OCI-M2 (cell line): ENCODE results near the gene TP63.

Experiments
- DNase-seq: peaks from one replicate; lab custom pipeline; 2025; ENCODE audit not compliant: unreplicated experiment; lab: John Stamatoyannopoulos, UW

TP63 gene

DNA sequence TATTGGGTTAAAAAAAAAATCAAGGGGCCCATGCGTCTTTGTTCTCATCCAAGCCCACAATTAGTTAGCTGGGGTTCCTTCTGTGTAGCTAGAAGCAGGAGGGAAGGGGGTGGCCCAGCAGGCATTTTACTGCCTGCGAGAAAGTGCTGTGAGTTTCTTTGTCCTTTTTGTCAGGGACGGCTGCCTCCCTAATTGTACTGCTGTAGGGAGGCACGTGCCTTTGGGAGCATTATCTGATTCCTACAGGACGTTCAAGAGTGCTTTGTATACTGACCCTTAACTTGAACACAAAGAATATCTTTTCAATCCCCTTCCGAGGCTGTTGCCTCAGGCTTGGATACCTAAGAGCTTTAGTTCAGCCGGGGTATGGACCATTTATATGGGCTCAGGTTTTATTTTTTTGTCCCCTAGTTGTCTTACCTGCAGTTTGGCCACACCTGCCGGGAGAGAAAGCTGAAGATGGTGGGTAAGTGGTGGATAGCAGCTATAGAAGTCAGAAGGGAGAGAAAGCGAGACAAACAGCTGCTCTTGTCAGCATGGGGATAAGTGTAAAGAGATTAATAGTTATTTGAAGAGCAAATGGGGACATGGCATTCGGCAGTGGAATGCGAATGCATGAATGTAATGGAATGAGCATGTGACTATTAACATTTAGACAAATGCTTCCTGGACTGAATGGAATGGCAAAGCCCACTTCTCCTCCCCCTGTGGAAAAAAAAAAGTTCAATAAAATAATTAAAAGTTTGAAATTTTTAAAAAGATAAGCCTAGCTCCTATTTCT is 175.2 kb downstream of the TP63 start:
- DNase-seq, result no peak

DNA sequence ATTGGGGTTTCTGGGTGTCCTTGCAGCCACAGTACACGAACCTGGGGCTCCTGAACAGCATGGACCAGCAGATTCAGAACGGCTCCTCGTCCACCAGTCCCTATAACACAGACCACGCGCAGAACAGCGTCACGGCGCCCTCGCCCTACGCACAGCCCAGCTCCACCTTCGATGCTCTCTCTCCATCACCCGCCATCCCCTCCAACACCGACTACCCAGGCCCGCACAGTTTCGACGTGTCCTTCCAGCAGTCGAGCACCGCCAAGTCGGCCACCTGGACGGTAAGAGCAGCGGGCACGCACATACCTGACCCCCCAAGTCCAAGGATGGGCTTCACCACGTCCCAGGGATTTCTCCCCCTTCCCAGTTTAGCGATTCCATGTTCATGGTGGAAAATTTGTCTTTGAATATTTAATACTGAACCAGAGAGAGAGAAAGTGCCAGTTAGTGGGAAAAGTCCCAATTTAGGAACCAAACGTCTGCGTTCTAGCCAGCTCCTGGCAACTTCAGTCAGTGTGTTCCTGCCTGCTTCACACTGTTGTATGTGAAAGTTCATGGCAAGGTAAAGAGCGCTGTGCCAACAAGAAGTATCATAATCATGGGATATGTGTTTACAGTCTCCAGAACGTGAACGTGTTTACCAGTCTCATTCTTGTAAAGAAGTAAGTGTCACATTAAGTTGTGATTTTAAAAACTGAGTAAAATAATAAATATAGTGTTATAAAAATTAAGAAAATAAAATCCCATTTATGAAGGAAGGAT is 177.2 kb downstream of the TP63 start:
- DNase-seq, result no peak

DNA sequence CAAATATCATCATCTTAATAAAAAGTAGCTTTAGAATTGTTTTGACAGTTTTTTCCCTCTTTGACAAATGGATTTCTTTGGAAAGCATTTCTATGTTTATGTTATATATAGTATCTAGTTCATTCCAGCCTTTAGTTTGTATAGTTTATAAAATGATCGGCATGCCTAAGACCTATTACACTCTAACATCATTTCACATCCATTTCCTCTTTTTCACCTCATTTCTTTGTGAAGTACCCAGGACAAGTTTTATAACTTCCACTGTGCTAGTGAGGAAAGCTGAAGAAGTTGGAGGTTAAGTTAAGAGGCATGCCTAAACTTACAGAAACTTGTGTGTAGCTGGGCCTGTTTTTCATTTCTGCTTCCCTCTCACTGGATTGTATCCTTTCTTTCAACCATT is 178.4 kb downstream of the TP63 start:
- no peak for DNase-seq

DNA sequence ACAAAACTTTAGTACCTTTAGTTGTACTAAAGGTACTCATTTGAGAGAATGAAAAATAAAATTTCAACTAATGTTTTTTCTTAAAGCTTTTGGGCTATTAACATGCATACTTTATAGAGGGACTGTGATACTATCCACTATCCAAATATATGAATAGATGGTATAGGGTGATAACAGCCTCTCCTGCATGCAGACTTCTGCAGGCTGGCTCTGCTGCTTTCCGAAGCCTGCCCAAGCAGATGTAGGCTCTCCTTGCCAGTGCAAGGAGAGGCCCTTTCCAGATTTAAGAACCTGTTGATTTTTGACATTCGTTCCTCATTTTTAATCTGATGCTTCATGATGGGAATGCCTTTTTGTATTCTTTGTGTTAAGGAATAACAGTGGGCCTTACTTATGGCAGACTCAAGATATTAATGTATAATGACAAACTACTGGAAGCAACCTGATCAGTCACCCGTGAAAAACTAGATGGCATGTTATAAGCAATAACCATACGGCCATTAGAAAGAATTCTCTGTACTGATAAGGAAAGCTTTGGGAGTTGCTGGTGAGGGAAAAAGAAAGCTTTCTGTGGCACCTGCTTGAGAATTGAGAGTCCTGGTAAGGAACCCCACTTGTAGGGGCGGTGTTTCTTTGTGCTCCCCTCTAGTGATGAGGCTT is 181.7 kb downstream of the TP63 start:
- DNase-seq, result no peak

DNA sequence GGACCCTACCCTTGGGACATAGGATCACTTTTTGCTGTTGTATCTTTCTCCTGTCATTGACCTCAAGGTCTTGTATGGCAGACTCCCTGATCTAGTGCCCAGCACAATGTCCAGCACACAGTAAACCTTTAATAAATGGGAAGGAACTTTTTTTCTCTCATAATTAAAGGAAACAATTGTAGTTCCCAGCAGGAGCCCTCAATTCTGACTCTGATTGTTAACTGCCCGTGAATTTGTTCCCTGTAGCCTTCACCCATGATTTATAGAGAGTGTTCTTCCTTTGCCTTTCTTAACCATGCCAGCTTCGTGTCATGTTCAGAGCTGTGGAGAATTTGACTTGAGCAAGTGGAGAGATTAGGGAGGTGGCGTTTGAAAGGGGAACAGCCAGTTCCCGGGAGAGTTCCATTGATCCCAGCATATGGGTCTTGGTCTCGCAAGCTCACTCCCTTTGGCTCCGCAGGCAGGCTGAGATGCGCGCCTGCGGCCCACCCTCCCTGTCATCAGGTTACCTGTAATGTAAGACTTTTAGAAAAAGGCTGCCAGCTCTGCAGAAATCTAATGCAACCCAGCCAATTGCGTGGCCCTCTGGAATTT is 182.6 kb downstream of the TP63 start:
- no peak for DNase-seq

DNA sequence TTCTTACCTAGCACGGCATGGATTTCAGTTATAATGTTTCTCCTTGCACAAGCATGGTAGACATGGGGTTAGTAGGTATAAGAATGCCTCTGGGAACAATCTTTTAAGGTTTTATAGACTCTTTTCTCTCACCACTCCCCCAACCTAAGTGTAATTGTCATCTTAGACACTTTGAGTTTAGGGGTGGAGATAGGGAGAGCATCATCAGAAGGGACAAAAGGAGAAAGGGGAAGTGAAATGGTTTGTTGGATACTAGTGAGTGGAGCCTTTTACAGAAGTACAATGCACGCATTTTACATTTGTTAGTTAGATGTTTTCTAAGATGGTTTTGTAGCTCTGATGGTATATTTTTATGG is 189.2 kb downstream of the TP63 start:
- DNase-seq, result no peak

DNA sequence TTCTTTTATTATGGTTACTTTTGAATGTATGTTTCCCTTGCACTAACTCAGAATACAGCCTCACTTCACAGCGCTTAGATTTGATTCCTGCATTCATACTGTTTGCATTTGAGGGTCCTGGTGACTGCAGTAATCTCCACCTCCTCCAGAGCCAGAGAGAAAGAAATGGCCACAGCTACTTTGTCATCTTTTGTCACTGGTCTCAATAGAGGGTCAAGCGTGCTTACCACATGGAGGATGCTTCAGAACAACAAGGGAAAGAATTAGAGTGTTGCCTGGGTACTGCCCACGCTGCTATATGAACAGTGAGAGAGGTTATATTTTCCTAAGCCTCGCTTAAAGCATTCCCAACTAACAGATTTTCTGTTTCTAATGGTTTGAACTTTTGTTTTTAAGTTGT is 190.1 kb downstream of the TP63 start:
- no peak for DNase-seq

DNA sequence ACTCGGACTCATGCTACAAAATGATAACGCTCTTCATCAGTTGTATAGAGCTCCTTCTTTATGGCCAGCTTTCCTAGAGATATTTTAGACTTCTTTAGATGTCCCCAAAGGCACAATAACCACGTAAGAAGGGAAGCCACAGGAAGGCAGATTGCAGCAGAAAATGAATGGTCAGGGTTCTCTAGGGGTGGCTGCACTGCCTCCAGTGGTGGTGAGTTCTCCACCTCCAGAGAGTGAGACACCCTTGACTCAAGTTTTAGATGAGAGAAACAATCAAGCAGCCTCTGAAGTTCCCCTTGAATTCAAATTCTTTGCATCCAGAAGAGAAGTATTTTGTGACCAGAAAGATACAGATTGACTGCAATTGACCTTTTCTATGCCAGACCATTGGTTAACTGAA is 191.5 kb downstream of the TP63 start:
- no peak for DNase-seq

DNA sequence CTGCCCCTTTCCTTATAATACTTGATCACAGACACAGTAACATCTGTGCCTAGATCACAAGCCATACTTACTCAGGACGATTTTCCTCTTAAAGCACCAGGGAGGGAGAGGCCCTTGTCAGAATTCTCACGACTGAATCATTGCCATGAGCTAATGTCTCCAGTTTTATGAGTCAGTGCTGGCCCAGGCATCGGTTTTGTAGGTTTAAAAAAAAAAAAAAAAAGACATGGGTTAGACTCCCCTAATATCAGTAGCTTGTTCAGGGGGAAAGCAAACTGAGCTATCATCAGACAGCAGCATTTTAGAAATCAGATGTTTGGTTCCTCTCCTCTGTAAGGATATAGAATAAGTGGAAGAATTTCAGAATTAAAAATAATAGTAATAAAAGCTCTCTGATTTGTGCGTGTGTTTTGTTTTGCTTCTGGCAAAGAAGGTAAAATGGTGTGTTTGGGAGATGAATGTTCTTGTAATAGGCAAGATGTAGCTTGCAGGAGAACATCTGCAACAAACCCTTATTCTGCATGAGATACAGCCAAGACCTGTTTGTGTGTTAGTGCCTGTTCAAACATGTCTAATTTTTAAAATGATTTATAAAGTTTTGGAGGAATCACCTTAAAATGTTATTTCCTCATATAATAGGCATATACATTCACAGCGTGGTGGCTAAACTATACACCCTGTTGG is 193.6 kb downstream of the TP63 start:
- DNase-seq, result no peak

DNA sequence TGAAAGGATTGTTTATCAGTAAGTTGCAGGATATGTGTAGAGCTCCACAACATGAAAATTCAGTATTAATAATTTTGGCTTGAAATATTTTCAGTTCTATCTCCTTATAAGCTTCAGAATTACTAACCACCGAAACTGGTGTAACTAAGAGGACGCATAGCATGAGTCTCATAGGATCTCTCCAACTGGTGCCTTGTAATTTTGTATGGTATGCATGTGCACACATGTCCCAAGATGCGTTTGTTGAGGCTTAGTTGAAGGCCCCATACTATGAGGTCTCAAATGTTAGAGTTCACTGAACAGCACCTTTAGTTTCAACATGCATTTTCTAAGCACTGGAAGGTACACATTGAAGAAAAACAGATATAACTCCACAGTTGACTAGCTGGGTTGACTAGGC is 195.4 kb downstream of the TP63 start:
- DNase-seq, result no peak

DNA sequence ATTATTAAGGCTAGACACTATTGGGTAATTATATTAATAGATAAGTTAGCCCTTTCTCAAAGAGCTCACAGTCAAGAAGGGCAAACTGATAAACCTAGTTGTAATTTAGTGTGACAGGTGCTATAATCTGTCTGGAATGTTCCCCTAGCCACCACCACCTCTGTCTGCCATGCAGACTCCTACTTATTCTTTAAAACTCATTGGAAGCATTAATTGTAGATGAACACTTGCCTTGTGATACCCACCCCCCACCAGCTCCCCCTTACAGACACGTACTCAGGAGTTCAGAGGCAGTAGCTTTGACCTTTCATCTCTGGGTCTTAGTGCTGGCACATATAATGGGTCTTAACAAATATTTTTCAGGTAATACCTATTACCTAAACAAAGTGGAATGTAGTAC is 195.9 kb downstream of the TP63 start:
- DNase-seq, result no peak

DNA sequence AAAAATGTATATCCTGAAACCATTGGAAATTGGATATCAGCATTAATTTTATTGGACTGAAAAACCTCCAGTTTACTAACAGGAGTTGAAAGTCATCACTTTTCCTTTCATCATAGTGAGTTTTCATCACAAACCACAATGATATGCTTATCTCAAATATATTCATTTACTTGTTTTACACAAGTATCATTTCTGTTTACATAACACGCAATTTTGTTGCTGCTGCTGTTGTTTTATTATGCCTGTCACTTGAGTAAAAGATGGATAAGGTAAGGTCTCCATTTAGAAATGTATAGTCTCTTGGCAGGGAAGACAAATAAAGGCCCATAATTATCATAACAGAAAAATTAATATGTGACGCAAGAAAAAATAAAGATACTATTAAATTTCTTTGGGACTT is 199.2 kb downstream of the TP63 start:
- no peak for DNase-seq

DNA sequence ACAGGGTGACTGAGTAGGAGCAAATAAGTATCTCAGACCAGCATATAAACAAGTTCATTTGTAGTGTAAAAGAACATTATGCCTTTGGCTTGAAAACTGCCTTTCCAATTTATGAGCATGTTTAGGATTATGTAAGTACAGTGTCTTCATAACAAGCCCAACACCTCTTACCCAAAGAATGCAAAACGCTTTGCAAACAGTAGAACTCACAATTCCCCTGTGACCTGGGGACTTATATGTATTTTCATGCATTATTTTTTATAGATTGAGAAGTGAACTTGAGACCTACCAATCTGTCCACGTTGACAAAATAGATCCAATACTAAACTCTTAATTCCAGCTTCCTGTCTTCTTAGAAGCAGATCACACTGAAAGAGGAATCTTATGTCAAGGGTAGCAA is 202.1 kb downstream of the TP63 start:
- DNase-seq, result no peak

DNA sequence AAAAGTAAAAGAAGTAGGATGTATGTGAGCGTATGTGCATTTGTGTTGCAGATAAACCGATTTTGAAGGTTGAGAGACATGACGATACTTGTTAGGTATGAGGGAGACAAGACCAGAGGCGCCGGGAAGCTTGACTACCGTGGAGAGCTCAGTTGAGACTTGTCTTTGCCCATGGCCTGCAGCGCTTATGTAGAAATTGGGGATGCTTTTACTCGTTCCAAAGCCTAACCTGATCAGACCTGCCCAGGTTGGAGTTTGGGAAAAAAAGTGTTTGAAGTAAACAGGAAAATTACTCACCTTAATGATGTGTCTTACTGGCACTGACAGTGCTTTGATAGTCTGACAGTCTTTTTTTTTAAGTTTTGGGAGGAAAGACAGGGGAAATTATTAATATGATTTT is 202.8 kb downstream of the TP63 start:
- DNase-seq, result no peak

DNA sequence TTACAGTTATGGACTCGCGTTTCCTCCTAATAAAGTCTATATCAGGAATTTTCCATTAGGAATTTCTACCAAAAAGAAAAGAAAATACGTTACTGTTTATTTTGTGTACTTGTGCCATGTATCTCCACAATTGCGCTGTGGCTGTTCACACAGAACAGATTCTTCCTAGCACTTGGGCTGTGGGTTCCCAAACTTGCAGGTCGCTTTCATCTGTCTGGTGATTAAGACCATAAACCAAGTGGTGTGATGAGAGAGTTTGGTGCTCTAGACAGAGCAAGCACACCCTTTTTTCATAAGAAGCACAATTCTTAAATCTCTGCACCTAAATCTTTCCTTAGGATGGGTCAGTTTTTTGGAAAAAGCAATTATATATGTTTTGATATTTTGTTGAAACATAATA is 203.3 kb downstream of the TP63 start:
- DNase-seq, result no peak

DNA sequence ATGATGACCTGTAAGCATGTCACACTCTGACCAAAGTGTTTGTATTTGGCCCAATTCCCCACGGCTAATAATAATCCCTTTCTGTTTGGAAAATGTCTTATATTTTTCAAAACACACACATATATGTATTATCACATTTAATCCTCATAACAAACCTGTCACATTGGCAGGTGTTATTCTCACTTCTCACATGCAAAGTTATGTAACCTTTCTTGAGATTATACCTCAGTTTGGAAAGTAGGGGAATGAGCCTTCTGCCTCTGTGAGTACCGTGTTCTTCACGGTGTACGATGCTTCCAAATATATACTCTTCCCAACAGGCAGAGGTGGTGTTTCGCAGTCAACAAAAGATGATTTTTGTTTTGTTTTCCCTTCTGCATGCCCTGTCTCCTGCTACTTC is 205.6 kb downstream of the TP63 start:
- no peak for DNase-seq

DNA sequence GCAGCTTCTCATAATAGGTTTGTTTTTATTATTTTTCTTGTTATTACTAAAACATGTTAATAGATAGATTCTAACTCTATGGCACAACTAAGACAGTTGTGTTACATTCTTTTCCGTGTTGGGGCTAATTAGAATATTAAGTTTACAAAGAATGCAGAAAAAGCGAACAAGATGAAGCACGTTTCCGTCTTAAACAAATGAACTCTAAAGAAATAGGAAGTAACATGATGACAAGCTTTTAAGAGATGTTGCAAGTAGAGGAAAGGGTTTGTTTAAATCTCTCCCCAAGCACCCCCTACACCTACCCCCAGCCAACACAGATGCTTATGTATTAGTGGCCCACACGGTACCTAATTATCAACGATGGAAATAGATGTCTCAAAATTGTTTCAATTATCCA is 207.1 kb downstream of the TP63 start:
- no peak for DNase-seq

DNA sequence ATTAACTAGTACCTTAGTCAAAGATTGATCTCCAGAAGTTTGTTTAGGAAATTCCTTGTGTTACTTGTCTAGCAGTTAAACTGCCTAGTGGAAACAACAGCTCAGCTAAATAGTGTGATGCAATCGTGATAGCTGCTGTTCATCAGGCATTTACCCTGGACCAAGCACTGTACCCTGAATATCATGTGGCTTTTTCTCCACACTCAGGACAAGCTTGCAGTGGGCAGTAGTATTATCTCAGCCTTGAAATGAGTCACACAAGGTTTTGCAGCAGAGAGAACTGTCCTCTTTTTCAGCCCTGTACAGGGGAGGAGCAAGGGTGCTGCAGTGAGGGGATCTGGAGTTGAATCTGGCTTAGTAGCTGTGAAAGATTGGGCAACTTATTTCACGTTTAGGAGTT is 208.4 kb downstream of the TP63 start:
- DNase-seq, result no peak

DNA sequence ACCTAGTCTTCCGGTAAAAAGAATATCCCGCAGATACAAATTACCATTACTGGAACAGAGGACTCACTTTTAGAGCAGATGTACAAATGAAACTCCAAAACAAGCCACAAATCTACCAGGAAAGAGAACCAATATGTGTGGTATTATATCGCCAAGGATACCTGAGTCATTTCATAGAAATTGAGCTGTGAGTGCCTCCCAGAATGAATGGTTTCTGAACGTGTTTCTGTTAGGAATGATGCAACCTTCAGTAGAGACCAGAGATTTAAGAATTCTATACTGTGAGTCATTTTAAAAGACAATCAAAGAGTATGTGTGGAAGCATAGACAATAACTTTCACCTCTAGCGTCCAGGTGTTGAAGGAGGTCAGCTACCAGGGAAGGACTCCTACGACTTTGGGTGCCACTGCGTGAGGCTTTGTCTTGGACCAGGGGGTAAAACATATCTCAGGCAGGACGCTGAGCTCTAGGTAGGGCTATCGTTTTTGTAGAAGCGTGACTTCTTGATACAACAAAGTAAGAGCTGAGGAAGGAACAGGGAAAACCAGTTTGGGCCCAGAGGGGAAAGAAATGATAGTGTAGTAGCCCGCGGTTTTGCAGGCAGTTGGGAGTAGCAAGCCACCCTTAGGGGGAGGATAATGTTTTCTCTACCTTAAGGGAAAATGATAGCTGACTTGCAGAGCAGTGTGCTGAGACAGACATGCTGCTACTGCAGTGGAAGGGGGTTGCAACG is 210.4 kb downstream of the TP63 start:
- DNase-seq, result no peak

DNA sequence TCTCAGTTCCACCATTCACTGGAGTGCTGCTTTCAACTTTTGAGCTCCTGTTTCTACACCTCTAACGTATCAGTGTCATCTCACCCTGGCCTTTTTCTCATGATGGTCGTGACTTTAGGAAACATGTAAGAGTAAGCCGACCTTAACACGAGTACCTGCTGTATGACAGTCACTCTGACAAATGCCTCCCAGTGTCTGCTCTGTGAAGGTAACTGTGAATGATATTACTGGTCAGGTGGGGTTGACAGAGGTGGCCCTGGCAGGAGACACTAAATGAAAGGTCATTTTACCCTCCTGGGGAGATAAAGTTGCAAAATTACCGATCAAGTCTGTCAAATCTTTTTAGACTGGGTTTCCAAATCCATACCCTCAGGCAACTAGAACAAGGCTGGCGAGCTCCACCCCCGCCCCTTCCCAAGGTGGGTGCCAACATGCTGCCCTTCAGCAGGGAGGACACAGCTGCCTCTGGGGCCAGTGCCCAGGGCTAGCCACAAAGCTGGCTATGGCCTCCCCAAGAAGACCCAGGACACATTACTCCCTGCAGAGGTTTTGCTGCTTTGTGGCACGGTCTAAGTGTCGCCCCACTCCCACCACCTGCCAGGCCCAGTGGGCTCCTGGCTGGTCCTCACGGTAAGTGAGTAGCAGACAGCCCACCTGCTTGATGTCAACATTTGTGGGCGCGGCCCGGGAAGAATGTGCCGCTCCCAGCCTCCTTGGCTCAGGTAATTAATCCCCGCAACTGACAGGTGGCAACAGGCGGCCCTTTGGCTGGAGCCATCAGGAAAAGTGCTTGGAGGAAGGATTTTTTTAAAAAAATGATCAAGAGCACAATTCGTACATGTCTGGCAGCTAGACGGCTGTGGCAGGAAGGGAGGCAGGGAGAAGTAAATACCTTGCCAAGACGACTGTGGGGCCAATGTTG is 211.8 kb downstream of the TP63 start:
- DNase-seq, result no peak
